HG03108 (cell line): ENCODE results near the gene GPX3.

ENCODE experiments used
- ATAC-seq: cut with Tn5 transposase; IDR thresholded peaks from one replicate; pipeline ENCODE4 v1.9.1; 2021; ENCODE audit warnings: moderate library complexity; ENCODE audit not compliant: unreplicated experiment

Gene GPX3

DNA sequence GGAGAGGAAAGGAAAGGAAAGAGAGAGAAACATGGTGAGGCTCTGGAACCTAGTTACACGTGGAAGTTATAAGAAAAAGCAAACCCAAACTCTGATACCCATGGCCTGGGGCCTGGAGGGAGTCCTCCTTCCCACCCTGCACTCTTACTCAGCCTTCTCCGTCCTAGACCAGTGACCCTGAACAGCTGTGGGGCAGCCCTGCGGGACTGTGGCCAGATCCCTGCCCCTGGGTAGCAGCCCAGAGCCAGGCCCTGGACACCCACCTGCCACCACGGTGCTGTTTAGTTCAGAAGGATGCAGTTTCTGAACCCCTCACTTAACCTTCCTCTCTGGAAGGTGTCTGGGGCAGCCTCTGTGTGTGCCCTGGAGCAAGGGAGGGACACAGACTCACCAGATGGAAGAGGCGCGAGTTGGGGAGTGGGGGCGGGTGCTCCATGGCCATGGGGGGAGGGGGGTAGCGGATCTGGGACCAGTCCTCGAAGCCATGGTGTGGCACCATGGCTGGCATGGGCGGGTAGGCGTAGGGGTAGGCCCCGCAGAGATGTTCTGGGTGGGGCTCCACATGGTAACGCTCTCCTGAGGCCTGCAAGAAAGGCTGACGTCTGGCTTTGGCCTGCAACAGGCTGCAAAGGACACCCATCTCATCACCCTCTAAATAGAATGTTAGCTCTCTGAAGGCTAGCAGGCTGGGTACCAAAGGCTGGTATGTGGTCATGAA lies 13.0 kb downstream of the GPX3 start:
- ATAC-seq = no peak

DNA sequence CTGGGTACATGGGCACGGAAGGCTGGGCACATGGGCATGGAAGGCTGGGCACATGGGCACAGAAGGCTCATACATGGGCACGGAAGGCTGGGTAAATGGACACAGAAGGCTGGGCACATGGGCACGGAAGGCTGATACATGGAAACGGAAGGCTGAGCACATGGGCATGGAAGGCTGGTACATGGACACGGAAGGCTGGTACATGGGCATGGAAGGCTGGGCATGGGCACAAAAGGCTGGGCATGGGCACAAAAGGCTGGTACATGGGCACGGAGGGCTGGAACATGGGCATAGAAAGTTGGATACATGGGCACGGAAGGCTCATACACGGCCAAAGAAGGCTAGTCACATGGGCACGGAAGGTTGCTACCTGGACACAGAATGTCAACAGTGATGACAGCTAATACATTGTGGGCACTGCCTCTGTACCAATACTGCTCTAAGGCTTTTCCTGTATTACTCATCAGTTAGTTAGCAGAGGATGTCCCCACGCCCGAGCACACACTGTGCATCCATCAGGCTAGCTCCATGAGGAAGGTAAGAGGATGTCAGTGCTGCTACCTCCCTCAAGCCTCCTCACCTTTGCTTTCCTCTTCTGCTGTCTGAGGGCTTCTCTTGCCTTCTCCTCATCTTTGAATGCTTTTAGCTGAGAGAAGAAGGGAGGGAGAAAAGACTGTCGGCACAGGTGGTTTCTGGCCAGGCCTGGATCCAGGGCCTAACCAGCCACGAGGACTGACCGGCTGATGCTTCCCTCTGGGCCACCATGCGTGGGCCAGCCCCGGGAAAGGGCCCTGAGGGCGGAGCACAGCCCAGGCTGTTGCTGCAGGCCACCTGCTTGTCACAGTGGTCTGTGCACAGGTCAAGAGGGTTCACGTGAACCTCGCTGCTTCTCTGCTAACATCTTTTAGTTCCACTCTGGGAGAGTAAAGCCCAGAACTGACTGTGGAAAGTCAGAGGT lies 14.3 kb downstream of the GPX3 start:
- no peak for ATAC-seq

DNA sequence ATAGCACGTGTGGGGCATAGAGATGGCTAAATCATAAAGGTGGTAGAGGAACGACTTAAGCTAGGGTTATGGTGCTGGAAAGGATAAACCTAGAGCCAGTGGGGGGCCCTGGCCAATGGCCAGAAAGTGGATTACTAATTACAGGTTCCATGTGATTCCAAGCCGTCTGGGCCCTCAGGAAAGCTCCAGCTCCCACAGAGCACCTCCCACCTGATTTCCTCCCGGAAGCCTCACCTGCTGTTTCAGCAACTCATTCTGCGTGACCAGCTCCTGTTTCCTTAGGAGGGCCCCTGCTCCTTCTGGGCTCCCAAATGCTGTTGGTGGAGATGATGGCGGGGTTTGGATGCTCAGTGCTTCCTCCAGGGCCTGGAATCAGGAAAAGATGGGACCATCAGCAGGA lies 16.2 kb downstream of the GPX3 start:
- no peak for ATAC-seq

DNA sequence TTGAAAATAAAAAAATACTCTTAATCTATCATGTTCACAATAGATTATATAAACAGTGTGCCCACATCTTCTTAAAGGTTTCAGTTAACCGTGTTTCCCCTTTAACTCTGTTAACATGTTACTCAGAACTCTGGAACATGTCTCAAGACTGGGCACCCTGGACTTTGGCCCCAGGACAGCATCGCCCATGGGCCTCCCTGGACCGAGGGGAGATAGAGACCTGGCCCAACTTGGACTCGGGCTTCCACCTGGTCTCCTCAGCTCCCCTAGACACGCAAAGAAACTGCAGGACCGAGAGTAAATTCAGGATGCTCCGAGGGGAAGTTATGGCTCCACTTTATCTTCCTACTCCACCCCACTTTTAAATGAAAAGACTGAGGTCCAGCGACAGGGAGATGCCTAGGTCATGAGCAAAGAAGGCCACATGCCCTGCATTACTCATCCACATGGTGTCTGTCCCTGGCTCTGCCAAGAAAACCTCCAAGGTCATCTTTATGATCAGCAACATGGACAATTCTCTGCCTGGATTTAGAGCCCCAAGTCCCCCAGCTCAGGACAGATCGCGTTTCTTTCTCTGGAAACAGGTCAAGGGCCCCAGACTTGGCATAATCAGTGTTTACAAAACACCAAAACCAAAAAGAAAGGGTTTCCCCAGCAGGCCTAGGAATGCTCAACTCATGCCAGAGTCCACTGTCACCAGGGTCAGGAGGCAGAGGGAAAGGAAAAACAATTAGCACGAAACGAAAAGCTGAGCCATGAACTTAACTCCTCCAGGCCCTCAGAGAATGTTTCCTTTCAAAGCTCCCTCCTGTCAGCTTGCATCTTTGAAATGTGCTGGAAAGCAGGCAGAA lies 17.4 kb downstream of the GPX3 start:
- ATAC-seq = no peak

DNA sequence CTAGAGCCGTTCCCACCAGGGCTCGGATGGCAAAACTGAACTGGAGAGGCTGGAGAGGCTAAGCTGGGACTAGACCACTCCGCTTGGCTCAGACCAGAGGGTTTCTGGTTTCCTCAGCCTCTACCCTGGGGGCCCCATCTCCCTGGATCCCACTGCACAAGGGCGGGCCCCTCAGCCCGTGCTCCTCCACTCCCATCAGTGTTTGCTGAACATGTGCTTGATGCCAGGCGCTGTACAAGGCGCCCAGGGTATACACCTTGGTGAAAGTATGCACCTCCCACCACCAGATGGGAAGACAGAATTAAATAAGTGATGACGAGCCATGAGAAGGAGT lies 18.0 kb downstream of the GPX3 start:
- ATAC-seq = no peak

DNA sequence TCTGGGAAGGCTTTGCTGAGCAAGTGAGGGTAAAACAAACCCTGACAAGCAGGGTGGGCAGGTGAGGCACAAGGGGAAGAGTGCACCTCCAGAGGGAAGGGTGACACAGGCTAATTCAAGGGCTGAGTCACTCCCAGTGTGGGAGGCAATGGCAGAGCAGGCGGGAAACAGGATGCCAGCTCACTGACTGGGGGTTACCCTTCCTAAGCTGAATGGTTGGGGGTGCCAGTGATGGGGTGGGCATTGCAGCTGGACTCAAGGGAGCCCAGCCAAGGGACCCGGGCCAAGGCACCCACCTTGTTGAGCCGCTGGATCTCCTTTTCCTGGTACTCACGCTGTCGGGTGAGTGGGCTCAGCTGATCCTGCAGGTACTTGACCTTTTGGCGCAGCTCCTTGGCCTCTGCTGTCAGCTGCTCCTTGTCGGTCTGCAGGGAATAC lies 18.4 kb downstream of the GPX3 start:
- no peak for ATAC-seq

DNA sequence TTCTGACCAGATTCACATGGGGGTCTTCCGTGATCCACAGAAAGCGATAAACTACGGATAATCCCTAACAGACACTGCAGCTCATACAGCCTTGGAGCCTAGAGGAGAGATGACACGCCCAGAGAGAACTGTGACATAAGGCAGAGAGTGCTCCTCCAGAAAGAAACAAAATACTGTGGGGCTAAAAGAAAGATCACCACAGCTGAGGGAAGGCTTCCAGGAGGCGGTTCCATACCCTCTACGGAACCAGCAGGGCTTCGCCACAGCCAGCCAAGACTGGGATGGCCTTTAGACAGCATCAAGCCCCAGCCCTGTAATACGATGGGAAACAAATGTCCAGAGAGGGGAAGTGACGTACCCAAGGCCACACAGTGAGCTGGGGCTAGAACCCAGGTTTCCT lies 19.3 kb downstream of the GPX3 start:
- ATAC-seq = no peak

DNA sequence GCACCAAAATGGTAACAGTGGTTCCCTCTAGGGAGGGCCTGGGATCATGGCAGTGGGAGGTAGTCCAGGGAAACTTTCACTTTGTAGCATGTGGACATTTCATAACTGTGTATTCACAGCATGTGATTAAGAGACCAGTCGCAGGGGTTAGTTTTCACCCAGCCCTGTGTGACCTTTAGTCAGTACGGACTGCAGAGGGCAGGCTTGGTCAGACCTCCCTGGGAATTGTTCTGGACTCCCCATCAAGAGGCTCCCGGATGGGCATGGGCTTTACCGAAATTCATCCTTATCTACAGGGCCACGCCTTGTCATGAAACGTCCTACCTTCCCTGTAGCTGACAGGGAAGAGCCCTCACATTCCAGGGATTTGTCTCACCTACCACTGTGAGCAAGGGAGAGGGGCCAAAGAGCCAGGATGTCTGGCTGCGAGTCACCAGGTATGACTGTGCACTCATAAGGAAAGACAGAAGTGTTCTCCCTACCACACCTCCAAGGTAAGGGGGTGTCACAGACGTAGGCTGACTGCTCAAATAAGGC lies 19.9 kb downstream of the GPX3 start:
- no peak for ATAC-seq

DNA sequence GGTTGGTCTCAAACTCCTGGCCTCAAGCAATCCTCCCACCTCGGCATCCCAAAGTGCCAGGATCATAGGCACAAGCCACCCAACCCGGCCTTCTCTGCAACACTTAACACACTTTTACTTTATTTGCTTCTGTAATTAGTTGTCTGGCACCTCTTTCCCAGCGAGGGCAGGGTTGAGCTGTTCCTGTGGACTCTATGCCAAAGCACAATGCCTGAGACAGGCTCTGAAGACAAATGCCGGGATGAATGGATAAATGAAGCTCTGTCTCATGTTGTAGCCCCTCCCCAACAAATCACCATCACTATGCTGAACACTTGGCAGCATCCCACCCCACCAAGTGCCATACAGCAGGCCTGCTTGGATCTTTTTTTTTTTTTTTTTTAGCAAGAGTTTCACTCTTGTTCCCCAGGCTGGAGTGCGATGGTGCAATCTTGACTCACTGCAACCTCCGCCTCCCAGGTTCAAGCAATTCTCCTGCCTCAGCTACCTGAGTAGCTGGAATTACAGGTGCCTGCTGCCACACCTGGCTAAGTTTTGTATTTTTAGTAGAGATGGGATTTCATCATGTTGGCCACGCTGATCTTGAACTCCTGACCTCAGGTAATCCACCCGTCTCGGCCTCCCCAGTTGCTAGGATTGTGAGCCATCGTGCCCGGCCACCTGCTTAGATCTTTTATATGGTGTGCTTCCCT lies 21.3 kb downstream of the GPX3 start:
- no peak for ATAC-seq

DNA sequence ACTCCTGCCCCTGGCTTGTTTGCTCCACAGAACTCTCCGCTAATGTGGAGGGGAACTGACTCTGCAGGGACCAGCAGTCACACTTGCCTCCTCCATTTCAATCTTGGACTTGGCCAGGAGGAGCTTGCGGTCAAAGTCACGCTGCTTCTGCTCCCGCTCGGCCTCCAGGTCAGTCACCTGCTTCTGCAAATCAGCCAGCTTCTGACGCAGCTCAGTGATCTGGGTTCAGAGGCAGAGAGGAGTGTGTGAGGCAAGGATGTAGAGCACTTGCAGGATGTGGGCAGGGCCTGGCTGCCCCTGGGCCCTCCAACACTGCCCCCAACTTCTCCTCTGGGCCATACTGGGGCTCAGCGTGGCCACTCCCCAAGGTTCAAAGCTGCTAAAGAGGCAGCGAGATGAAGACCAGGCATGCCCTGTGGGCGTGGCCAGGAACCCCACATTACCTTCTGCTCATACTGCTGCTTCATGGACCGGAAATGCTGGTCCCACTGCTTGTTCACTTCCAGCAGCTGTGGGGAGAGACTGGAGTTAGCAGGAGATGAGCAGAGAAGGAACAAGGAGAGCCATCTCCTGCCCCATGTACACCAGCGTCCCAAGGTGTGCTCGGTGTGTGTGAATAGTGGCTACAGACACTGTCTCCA lies 22.2 kb downstream of the GPX3 start:
- no peak for ATAC-seq

DNA sequence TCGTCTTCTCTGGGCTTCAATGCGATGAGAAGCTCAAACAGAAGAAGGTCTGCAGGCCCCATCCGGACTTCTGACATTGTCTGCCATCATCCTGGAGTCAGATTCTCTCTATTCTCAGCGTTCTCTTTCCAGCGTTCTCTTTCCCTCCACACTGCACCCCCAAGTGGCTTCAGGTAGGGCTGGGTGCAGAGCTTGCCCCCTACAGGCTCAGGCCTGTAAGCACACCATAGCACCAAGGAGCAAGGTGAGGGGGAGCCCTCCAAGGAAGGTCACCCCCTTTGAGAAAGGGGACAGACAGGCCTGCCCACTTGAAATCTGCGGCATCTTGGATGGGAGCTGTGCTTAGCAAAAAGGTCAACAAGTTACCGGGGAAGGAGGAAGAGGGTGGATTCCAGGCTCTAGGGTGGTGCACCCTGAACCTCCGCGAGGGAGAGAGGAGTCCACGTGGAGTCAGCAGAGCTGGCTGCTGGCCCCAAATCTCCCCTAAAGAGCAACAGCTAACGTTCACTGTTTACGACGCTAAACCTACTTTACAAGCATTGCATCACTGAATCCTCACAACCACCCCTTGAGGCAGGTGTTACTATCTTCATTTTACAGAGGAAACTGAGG lies 27.5 kb downstream of the GPX3 start:
- ATAC-seq = no peak

DNA sequence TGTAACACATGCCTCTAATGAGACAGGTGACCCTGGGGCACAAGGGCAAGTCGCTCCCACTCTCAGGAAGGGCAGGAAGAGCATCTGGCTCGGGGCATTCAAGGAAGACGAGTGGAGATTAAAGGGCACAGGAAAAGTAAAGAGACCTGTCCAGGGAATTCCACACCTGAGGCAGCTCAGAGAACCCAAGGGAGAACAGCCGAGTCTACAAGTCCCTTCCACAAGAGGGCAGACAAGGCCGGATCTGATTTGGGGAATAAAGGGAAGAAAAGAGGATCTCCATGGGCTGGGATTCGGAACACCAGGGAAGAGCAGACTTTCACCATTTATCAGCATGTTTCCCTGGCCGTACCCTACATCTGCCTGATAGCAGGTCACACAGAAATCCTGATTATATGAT lies 28.1 kb downstream of the GPX3 start:
- ATAC-seq = no peak

DNA sequence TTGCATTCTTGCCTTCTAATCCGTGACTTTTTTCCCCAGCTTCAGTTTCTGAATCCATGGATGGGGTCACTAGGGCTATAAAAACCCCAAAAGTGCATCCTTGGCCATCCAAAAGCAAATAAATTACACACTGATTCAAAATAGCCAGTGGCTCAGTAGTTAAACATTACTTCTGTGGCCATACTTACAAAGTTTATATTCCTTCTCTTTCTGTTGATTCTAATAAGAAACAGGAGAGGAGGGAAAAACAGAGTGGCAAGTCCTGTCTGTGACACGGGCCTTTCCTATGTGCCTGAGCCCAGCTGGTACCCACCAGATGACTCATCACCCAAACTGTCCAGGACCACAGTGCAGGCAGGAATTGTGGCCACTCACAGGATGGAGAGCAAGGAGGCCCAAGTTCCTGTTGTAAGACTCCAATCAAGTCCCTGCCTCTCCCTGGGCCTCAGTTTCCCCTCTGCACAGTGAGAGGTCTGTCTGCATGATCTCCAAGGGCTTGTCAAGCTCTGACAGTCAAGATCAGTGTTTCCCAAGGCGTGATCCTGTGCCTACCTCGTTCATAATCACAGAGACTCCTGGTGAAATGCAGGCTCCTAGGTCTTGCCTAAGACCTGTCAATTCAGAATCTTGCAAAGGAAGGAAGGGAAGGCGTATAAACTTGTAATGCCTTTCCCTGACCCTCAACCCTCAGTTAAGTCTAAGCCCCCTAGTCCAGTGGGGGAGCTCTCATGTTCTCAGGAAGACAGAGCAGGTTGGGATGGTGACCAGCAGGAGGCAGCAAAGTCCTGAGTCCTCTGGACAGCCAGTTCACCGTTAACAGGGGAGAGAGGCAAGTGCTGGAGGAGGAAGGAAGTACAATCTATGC lies 30.9 kb downstream of the GPX3 start:
- ATAC-seq = peak; percentile 66

DNA sequence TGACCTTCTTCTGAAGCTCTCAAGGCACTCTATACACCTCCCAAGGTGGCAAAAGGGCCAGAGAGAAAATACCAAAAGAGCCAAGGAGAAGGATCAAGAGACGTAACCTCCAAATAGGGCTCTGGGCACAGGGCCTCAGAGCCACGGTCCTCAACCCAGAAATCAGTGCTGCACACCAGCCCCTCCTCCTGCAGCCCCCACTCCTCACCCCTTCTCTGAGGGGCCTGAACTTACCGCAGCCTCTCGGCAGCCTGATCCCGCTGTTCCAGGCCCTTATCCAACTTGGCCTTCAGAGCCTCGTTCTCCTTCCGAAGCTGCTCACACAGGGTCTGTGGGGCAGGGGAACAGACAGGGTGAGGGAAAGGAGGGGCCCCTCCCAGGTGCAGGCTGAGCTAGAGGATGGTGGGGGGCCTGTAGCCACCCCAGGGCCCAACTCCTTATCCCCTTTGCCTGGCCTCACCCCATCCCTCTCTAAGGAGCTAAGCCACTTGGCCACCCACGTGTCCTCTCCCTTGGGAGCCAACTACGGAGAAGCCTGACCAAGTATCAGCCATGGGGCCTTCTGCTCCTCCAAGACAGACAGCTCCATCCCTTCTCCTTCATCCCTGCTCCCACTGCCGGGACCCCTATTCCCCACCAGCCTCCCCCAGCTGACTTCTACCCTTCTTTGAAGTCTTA lies 31.7 kb downstream of the GPX3 start:
- no peak for ATAC-seq

DNA sequence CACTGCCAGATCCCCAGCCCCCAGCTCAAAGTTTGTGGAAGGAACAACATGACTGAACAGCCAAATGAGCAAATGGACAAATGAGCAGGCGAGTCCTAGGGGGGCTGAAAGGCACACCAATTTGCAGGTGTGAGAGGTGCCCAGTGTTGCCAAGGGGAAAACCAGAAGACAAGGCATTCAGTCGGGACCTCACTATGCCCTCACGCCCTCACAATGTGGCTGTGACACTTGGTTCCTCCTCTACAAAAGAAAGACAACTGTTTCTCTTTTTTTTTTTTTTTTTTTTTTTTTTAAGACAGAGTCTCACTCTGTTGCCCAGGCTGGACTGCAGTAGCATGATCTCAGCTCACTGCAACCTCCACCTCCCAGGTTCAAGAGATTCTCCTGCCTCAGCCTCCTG lies 32.4 kb downstream of the GPX3 start:
- ATAC-seq = no peak

DNA sequence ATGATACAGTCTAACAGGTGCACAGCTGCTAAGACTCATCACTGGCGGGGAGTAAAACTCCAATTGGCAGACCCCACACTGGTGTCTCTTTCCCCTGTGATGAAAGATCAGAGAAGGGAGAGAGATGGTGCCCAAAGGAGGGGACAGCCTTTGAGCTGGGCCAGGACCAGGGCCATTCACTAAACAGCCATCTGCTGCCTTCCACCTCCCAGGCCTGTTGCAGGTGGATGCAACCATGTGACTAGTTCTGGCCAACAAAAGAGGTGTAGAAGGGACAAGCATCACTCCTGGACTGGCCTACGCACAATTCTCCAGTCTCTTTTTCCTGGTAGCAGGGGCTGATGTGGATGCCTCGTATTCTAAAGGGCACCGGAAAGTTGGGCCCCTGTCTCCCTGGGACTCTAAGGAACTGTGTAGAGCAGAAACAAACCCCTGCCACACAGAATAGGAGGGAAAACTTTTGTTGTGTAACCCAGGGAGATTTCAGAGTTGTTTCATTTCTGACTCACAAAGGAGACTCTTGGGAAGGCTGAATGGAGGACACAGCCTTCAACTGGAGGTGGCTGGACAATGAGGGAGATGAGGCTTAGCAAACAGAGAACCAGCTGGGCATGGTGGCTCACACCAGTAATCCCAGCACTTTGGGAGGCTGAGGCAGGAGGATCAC lies 33.5 kb downstream of the GPX3 start:
- no peak for ATAC-seq

DNA sequence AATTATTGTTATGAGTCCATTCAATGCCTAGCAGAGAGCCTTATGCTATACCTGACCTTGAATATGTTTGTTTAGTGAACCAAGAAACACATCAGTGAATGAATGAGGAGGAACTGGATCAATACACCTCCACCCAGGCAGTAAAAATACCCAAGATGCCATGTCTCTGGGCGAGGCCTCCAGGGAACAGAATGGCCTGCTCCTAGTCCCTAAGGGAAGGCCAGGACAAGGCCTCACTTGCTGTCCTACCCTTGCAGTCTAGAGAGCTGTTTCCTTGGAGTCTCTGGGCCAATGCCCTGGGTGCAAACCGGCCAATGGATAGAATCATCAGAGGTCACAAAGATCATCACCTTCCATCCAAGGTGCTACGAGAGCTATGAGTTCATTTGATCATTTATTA lies 34.3 kb downstream of the GPX3 start:
- no peak for ATAC-seq

DNA sequence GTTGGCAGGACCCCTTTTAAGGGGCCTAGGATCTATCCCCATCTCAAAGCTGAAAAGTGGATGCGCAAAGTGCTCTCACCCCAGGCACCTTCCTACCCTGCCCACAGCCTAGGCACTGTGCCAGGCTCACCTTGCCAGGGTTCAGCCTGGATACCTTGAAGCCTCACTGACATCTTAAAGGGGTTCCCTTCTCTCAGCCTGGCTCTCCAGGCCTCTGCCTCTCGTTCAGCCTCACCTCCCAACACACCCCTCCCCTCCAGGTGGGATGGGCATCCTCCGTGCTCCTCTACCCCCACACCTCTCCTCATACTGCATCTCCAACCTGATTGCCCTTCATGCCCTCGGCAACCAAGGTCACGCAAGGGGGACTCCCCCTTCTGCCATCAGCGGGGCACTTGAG lies 34.9 kb downstream of the GPX3 start:
- no peak for ATAC-seq
